DOHH2 (cell line): ENCODE results near the gene CTDSPL.

Source experiments
- H3F3A ChIP-seq: fragments of 200-600 bp; sonication (generic), shearing (Covaris generic); 2 replicates; pipeline ENCODE4 v1.6.0; 2016; ENCODE audit warnings: antibody characterized with exemption, mild to moderate bottlenecking; ENCODE audit not compliant: control insufficient read depth, insufficient read depth
- H3K27ac ChIP-seq: fragments of 200-600 bp; sonication (generic); 2 replicates; pipeline ENCODE4 v1.5.1; 2014; ENCODE audit warnings: low read depth, mild to moderate bottlenecking, low read length, moderate library complexity
- H3K27me3 ChIP-seq: fragments of 200-600 bp; sonication (generic); 2 replicates; pipeline ENCODE4 v1.6.1; 2014; ENCODE audit warnings: mild to moderate bottlenecking, low read length, mixed read lengths; ENCODE audit not compliant: control insufficient read depth
- H3K36me3 ChIP-seq: fragments of 200-600 bp; sonication (generic); 2 replicates; pipeline ENCODE4 v1.6.1; 2014; ENCODE audit warnings: mild to moderate bottlenecking, low read length, moderate library complexity, mixed read lengths; ENCODE audit not compliant: control insufficient read depth
- H3K4me1 ChIP-seq: fragments of 200-600 bp; sonication (generic); 2 replicates; pipeline ENCODE4 v1.6.1; 2014; ENCODE audit warnings: mild to moderate bottlenecking, low read length, mixed read lengths; ENCODE audit not compliant: control insufficient read depth
- H3K4me2 ChIP-seq: fragments of 200-600 bp; sonication (generic); 2 replicates; pipeline ENCODE4 v1.6.0; 2014; ENCODE audit warnings: mild to moderate bottlenecking, low read length, moderate library complexity
- H3K4me3 ChIP-seq: fragments of 200-600 bp; sonication (generic); 2 replicates; pipeline ENCODE4 v1.5.1; 2014; ENCODE audit warnings: mild to moderate bottlenecking, low read length, mixed read lengths
- H3K79me2 ChIP-seq: fragments of 200-600 bp; sonication (generic); 2 replicates; pipeline ENCODE4 v1.6.1; 2014; ENCODE audit warnings: mild to moderate bottlenecking, low read length, mixed read lengths; ENCODE audit not compliant: control insufficient read depth
- H3K9me2 ChIP-seq: fragments of 200-600 bp; sonication (generic); replicated peaks from 2 replicates; pipeline ENCODE4 v1.6.1; 2014; ENCODE audit warnings: mild to moderate bottlenecking, low read length, mixed read lengths; ENCODE audit not compliant: control insufficient read depth
- H3K9me3 ChIP-seq: fragments of 200-600 bp; sonication (generic); 2 replicates; pipeline ENCODE4 v1.6.1; 2014; ENCODE audit warnings: antibody characterized with exemption, low read length, mixed read lengths; ENCODE audit not compliant: control insufficient read depth, insufficient read depth
- H4K20me1 ChIP-seq: fragments of 200-600 bp; sonication (generic); 2 replicates; pipeline ENCODE4 v1.6.0; 2014; ENCODE audit warnings: low read depth, mild to moderate bottlenecking, antibody characterized with exemption, low read length, moderate library complexity; ENCODE audit not compliant: control insufficient read depth, insufficient read depth
- EZH2phosphoT487 ChIP-seq: fragments of 200-600 bp; sonication (generic); IDR thresholded peaks from 2 replicates; pipeline ENCODE4 v1.6.1; 2017; ENCODE audit warnings: borderline replicate concordance, mild to moderate bottlenecking, antibody characterized with exemption, low read length, moderate library complexity, mixed read lengths
- TF ChIP-seq, protein P1 (sequence below): fragments of 200-600 bp; sonication (generic); IDR thresholded peaks from one replicate; pipeline ENCODE4 v1.5.1; 2014; ENCODE audit warnings: antibody characterized with exemption, mild to moderate bottlenecking, low read depth, low read length; ENCODE audit not compliant: poor library complexity, severe bottlenecking

The CTDSPL gene

DNA sequence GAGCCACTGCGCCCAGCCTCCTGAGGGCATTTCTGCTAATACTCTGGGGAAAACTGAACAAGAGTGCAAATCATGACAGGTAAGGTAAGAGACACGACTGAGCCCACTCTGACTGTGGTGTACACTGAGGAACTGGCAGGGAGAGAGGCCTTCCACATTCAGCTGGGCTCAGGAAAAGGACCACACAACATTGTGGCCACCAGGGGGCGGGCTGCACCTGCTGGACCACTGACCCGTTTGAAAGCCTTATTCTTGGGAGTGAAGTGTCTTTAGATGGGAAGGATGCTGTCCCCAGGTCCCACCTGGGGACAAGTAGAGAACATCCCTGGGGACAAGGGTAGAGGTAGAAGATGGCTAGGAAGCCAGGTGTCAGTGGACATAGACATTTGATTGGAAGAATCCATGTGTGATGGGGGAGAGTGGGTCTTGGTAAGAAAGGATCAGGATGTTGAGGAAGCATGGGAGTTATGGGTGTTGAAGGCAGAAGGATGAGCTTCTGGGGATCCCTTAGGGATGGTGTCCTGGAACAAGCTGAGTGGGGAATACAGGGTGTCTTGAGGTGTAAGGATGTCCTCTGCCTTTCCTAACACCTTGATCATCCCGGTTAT lies 6.2 kb upstream of the CTDSPL start:
- no peaks in the 10 kb centered on the region for H3F3A ChIP-seq
- H3K79me2 ChIP-seq = no peaks in the 10 kb centered on the region
- no peaks in the 10 kb centered on the region for H3K36me3 ChIP-seq
- TF ChIP-seq, protein P1, sequence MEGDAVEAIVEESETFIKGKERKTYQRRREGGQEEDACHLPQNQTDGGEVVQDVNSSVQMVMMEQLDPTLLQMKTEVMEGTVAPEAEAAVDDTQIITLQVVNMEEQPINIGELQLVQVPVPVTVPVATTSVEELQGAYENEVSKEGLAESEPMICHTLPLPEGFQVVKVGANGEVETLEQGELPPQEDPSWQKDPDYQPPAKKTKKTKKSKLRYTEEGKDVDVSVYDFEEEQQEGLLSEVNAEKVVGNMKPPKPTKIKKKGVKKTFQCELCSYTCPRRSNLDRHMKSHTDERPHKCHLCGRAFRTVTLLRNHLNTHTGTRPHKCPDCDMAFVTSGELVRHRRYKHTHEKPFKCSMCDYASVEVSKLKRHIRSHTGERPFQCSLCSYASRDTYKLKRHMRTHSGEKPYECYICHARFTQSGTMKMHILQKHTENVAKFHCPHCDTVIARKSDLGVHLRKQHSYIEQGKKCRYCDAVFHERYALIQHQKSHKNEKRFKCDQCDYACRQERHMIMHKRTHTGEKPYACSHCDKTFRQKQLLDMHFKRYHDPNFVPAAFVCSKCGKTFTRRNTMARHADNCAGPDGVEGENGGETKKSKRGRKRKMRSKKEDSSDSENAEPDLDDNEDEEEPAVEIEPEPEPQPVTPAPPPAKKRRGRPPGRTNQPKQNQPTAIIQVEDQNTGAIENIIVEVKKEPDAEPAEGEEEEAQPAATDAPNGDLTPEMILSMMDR = peak; percentile 90
- no peak for TF ChIP-seq EZH2phosphoT487
- H3K27me3 ChIP-seq = no peaks in the 10 kb centered on the region
- no peak overlapping the region for H3K27ac ChIP-seq
- H3K4me2 ChIP-seq = no peak overlapping the region
- no peaks in the 10 kb centered on the region for H4K20me1 ChIP-seq
- H3K4me3 ChIP-seq = no peak overlapping the region
- H3K9me2 ChIP-seq = no peaks in the 10 kb centered on the region
- H3K9me3 ChIP-seq = no peaks in the 10 kb centered on the region
- no peaks in the 10 kb centered on the region for H3K4me1 ChIP-seq

GRCh38 chr3:37856381-37856780 lies 5.3 kb upstream of the CTDSPL start:
- no peaks in the 10 kb centered on the region for H3K36me3 ChIP-seq
- no peaks in the 10 kb centered on the region for H3F3A ChIP-seq
- H3K4me3 ChIP-seq = no peak overlapping the region
- H3K27ac ChIP-seq = no peak overlapping the region
- no peaks in the 10 kb centered on the region for H4K20me1 ChIP-seq
- H3K9me3 ChIP-seq = no peaks in the 10 kb centered on the region
- no peak overlapping the region for H3K4me2 ChIP-seq
- H3K9me2 ChIP-seq = no peaks in the 10 kb centered on the region
- no peaks in the 10 kb centered on the region for H3K27me3 ChIP-seq
- no peaks in the 10 kb centered on the region for H3K4me1 ChIP-seq
- TF ChIP-seq EZH2phosphoT487 = no peak
- TF ChIP-seq, protein P1 = no peak
- no peaks in the 10 kb centered on the region for H3K79me2 ChIP-seq

DNA sequence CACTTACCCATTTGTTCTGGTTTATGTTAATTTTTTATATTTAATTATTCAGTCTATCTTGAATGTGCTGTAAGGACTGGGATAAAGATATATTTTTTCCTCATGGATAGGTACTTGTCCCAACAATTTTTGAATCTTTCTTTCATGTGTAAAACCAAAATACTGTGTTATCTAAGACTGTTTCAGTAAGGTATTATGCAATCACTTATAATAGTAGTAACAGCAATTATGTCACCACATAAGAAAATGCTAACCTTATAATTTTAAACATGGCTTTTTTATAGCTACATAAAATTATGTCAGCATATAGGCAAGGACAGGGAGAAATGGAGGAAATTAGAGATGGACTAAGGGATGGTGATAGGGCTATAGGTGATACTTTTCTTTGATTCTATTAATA lies 2.9 kb upstream of the CTDSPL start:
- H4K20me1 ChIP-seq = no peaks in the 10 kb centered on the region
- H3K4me2 ChIP-seq = no peak overlapping the region
- no peaks in the 10 kb centered on the region for H3K79me2 ChIP-seq
- H3K27me3 ChIP-seq = no peaks in the 10 kb centered on the region; the same call in 1 of the 2 replicates
- H3K9me2 ChIP-seq = no peaks in the 10 kb centered on the region
- H3K4me1 ChIP-seq = no peaks in the 10 kb centered on the region
- H3K9me3 ChIP-seq = no peaks in the 10 kb centered on the region
- H3K36me3 ChIP-seq = no peaks in the 10 kb centered on the region
- TF ChIP-seq, protein P1 = no peak
- TF ChIP-seq EZH2phosphoT487 = no peak
- no peak overlapping the region for H3K27ac ChIP-seq
- no peak overlapping the region for H3K4me3 ChIP-seq
- H3F3A ChIP-seq = no peaks in the 10 kb centered on the region

DNA sequence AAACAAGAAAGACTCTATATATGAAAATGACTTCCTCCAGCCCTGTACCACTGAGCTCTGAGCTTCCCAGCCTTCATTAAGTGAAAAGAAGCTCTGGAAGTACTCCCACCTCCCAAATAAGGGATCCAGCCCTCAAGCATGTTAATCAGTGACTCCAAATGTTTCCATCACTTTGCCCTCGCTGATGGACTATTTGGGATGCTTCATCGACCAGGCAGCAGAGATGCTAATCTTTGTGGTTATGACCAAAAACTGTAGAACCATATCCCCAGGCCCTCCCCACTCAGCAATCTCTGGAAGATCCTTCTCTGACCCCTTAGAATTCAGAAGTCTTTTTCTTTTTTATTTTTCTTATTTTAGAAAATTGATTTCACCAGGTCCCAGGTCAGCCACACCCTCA lies 2.3 kb upstream of the CTDSPL start:
- no peaks in the 10 kb centered on the region; the same call in 1 of the 2 replicates for H3K27me3 ChIP-seq
- H3K9me3 ChIP-seq = no peaks in the 10 kb centered on the region
- H3K27ac ChIP-seq = no peak overlapping the region
- no peak overlapping the region for H3K4me3 ChIP-seq
- no peaks in the 10 kb centered on the region for H4K20me1 ChIP-seq
- H3K79me2 ChIP-seq = no peaks in the 10 kb centered on the region
- no peak overlapping the region for H3K4me2 ChIP-seq
- no peaks in the 10 kb centered on the region for H3K4me1 ChIP-seq
- H3F3A ChIP-seq = no peaks in the 10 kb centered on the region
- no peaks in the 10 kb centered on the region for H3K36me3 ChIP-seq
- no peaks in the 10 kb centered on the region for H3K9me2 ChIP-seq
- TF ChIP-seq, protein P1 = no peak
- no peak for TF ChIP-seq EZH2phosphoT487
